ENCODE measurements around the gene CSMD2. TPM values are rescaled to one million over a fixed set of nuclear protein-coding genes. Genes with fewer than 3 reads are reported as not detected.

Gene CSMD2
- total RNA-seq, 1 donor from 2014 or later = 0.75 TPM

- no peak overlapping the region for H3K4me3 ChIP-seq (ENCODE audit: low read depth, low read length)
- DNase-seq (ENCODE audit: low read depth) = no peak
- no peak for TF ChIP-seq CTCF (IDR thresholded peaks at IDR 0.05; ENCODE audit: insufficient read depth, low read length, poor library complexity, severe bottlenecking)
- no peaks in the 10 kb centered on the region for H3K36me3 ChIP-seq (ENCODE audit: control insufficient read depth, insufficient read depth, low read length)
- H3K27me3 ChIP-seq (ENCODE audit: control insufficient read depth, insufficient read depth, low read length) = no peaks in the 10 kb centered on the region
Observed at GRCh38 chr1:33810571-33810970, 354.5 kb downstream of the CSMD2 start.

GRCh38 chr1:33805988-33806387, 359.0 kb downstream of the CSMD2 start:
- H3K36me3 ChIP-seq (ENCODE audit: control insufficient read depth, insufficient read depth, low read length) = no peaks in the 10 kb centered on the region
- no peak for DNase-seq (ENCODE audit: low read depth)
- no peak for TF ChIP-seq CTCF (IDR thresholded peaks at IDR 0.05; ENCODE audit: insufficient read depth, low read length, poor library complexity, severe bottlenecking)
- no peak overlapping the region for H3K4me3 ChIP-seq (ENCODE audit: low read depth, low read length)
- H3K27me3 ChIP-seq (ENCODE audit: control insufficient read depth, insufficient read depth, low read length) = no peaks in the 10 kb centered on the region

DNA sequence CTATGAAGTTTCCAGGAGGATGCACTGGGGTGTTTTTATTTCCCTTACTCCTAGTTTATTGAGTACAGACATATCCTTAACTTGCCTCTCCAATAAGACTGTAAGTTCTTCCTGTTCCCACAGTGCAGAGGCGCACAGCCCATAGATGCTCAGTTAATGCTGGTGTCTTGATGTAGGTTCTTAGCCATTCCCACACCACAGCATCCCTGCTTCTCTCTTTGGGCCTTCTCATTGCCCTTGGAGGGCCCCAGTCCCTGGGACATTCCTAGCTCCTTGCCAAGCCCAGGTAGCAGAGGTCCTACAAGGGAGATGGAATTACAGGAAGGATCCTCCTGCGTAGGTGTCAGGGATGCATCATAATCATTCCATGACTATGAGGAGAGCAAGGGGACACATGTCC, 362.8 kb downstream of the CSMD2 start:
- Histone ChIP-seq H3K27me3 (ENCODE audit: control insufficient read depth, insufficient read depth, low read length) (no peaks in the 10 kb centered on the region), H3K4me3 (ENCODE audit: low read depth, low read length) (no peak overlapping the region), H3K36me3 (ENCODE audit: control insufficient read depth, insufficient read depth, low read length) (no peaks in the 10 kb centered on the region)
- no peak for TF ChIP-seq CTCF (IDR thresholded peaks at IDR 0.05; ENCODE audit: insufficient read depth, low read length, poor library complexity, severe bottlenecking)
- no peak for DNase-seq (ENCODE audit: low read depth)

GRCh38 chr1:33797849-33798248, 367.2 kb downstream of the CSMD2 start:
- TF ChIP-seq CTCF (IDR thresholded peaks at IDR 0.05; ENCODE audit: insufficient read depth, low read length, poor library complexity, severe bottlenecking) = no peak
- H3K4me3 ChIP-seq (ENCODE audit: low read depth, low read length) = no peak overlapping the region
- no peaks in the 10 kb centered on the region for H3K27me3 ChIP-seq (ENCODE audit: control insufficient read depth, insufficient read depth, low read length)
- H3K36me3 ChIP-seq (ENCODE audit: control insufficient read depth, insufficient read depth, low read length) = no peaks in the 10 kb centered on the region
- DNase-seq (ENCODE audit: low read depth) = no peak

DNA sequence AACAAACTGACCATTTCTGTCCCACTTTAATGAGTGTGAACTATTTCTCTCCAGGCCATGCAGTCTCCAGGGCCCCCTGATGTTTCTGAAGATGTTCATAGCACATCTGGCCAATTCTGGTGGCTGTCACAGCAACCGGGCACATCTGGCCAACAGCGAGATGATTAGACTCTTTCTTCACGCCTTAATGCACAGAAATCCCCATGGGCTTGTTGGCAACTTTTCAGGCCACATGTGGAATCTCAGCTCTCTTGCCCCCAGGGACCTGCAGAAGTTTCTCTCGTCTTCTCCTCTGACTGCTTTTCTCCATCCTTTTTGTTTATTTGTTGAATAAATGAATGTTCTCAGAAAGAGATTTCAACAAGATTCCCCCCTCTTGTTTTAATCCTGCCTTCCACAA, 372.4 kb downstream of the CSMD2 start:
- no peaks in the 10 kb centered on the region for H3K36me3 ChIP-seq (ENCODE audit: control insufficient read depth, insufficient read depth, low read length)
- H3K27me3 ChIP-seq (ENCODE audit: control insufficient read depth, insufficient read depth, low read length) = no peaks in the 10 kb centered on the region
- no peak for DNase-seq (ENCODE audit: low read depth)
- H3K4me3 ChIP-seq (ENCODE audit: low read depth, low read length) = no peak overlapping the region
- no peak for TF ChIP-seq CTCF (IDR thresholded peaks at IDR 0.05; ENCODE audit: insufficient read depth, low read length, poor library complexity, severe bottlenecking)

DNA sequence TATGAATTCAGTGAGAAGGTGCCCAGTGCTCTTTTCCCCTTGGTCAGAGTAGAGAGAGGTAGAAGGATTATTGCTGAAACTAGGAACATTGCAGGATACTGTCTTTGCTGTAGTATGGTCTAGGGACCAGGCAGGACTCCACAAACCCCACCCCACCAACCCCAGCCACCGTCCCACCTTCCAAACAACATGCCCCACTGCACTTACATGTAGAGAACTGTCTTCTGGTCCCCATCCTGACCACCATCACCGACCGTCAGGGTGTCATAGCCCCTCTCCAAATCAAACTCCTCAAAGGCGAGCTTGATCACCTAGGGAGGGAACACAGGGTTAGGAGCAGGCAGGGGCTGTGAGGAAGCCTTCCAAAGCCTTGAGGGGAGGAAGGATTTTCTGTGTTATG, 372.8 kb downstream of the CSMD2 start:
- TF ChIP-seq CTCF (IDR thresholded peaks at IDR 0.05; ENCODE audit: insufficient read depth, low read length, poor library complexity, severe bottlenecking) = no peak
- H3K36me3 ChIP-seq (ENCODE audit: control insufficient read depth, insufficient read depth, low read length) = no peaks in the 10 kb centered on the region

More for the DNA sequence above, 372.8 kb downstream of the CSMD2 start:
- no peaks in the 10 kb centered on the region for H3K27me3 ChIP-seq (ENCODE audit: control insufficient read depth, insufficient read depth, low read length)
- no peak for DNase-seq (ENCODE audit: low read depth)
- no peak overlapping the region for H3K4me3 ChIP-seq (ENCODE audit: low read depth, low read length)
